IgD-negative memory B cell (primary cell): Measurements from ENCODE around the gene OLR1. TPM values are rescaled to one million over a fixed set of nuclear protein-coding genes. Genes with fewer than 3 reads are reported as not detected.

Experiments used
- H3K27ac Mint-ChIP-seq, 3 donors: one replicate each; pipeline ENCODE4 v1.8.0; 2020 to 2022; ENCODE audit warnings: mild to moderate bottlenecking in 3 of 3, mixed read lengths in 3 of 3, moderate library complexity in 1 of 3
- H3K27me3 Mint-ChIP-seq: one replicate; pipeline ENCODE4 v1.8.0; 2021; ENCODE audit warnings: mixed read lengths
- H3K36me3 Mint-ChIP-seq: one replicate; pipeline ENCODE4 v1.8.0; 2020; ENCODE audit warnings: mild to moderate bottlenecking, mixed read lengths
- H3K4me1 Mint-ChIP-seq, 3 donors: one replicate each; pipeline ENCODE4 v1.8.0; 2020 to 2022; ENCODE audit warnings: mixed read lengths in 3 of 3, mild to moderate bottlenecking in 1 of 3
- H3K4me3 Mint-ChIP-seq, 4 donors: one replicate each; pipeline ENCODE4 v1.8.0; 2020 to 2022; ENCODE audit warnings: mild to moderate bottlenecking in 4 of 4, mixed read lengths in 4 of 4, moderate library complexity in 3 of 4
- H3K9me3 Mint-ChIP-seq, 3 donors: one replicate each; pipeline ENCODE4 v1.8.0; 2020 to 2021; ENCODE audit warnings: mixed read lengths in 3 of 3, mild to moderate bottlenecking in 1 of 3
- polyA plus RNA-seq: library from polyadenylated mRNA; unstranded; fragments of 300-500 nt; fragmentation: Illumina TruSeq; gene quantifications from one replicate; pipeline ENCODE4 v1.2.3, GENCODE V29; 2021

Gene OLR1
- polyA plus RNA-seq, 1 donor from 2014 or later = not detected

DNA sequence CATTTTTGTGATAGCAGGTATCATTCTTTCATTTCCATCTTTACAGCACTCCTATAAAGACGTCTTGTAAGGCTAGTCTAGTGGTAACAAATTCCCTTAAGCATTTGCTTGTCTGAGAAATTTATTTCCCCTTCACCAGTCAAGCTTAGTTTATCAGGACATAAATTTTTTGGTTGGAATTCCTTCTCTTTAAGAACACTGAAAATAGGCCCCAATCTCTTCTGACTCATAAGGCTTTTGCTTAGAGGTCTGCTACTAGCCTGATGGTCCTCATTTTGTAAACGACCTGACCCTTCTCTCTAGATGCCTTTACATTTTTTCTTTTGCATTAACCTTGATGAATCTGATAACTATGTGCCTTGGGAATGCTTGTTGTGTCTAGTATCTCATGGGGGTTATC lies 20.3 kb downstream of the OLR1 start:
- peaks cover 5 to 20% (median 8%) of the 10 kb centered on the region in 3 donors for H3K4me1 Mint-ChIP-seq
- peaks cover 0 to 6% (median 2%) of the 10 kb centered on the region in 3 donors for H3K9me3 Mint-ChIP-seq
- H3K36me3 Mint-ChIP-seq = no peaks in the 10 kb centered on the region
- peaks cover 25% of the 10 kb centered on the region for H3K27me3 Mint-ChIP-seq
- no peak overlapping the region for H3K27ac Mint-ChIP-seq
- H3K4me3 Mint-ChIP-seq = no peak overlapping the region

GRCh38 chr12:10147714-10148403 lies 24.1 kb downstream of the OLR1 start:
- H3K36me3 Mint-ChIP-seq = peaks cover 2% of the 10 kb centered on the region
- peaks cover 0 to 6% (median 2%) of the 10 kb centered on the region in 3 donors for H3K9me3 Mint-ChIP-seq
- no peak overlapping the region for H3K4me3 Mint-ChIP-seq
- peaks cover 1 to 7% (median 2%) of the 10 kb centered on the region in 3 donors for H3K4me1 Mint-ChIP-seq
- H3K27ac Mint-ChIP-seq = peak overlapping the region in 2 of 3 donors; percentile 8 to 19
- H3K27me3 Mint-ChIP-seq = peaks cover 9% of the 10 kb centered on the region

GRCh38 chr12:10142976-10143589 lies 28.8 kb downstream of the OLR1 start:
- Mint-ChIP-seq H3K9me3 (peaks cover 0 to 6% (median under 1%) of the 10 kb centered on the region in 3 donors), H3K27ac (no peak overlapping the region), H3K36me3 (peaks cover 2% of the 10 kb centered on the region), H3K4me1 (peaks cover 0 to 3% (median under 1%) of the 10 kb centered on the region in 3 donors), H3K27me3 (peaks cover 3% of the 10 kb centered on the region), H3K4me3 (no peak overlapping the region)

DNA sequence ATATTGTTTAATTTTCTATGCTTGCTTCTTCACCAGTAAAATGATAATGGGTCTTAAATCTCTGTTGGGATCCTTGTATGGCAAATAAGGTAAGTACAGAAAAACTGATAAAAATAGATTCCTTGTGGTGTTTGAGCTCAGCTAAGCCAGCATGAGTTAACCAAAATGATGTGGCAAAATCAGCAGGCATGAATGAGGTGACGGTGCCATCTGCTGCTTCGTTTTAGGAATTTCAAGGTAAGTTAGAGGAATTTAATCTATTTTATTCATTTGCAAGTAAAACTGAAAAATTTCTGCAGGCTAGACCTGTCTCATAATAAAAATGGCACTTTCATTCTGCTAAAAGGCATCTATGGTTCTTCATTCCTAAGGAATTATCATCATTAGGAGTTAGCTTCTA lies 31.9 kb downstream of the OLR1 start:
- Mint-ChIP-seq H3K36me3 (peaks cover 2% of the 10 kb centered on the region), H3K4me1 (peaks cover 0 to 2% (median 0%) of the 10 kb centered on the region in 3 donors), H3K27me3 (peaks cover 4% of the 10 kb centered on the region), H3K27ac (no peak overlapping the region), H3K9me3 (peaks cover 0 to 2% (median 0%) of the 10 kb centered on the region in 3 donors), H3K4me3 (no peak overlapping the region)

DNA sequence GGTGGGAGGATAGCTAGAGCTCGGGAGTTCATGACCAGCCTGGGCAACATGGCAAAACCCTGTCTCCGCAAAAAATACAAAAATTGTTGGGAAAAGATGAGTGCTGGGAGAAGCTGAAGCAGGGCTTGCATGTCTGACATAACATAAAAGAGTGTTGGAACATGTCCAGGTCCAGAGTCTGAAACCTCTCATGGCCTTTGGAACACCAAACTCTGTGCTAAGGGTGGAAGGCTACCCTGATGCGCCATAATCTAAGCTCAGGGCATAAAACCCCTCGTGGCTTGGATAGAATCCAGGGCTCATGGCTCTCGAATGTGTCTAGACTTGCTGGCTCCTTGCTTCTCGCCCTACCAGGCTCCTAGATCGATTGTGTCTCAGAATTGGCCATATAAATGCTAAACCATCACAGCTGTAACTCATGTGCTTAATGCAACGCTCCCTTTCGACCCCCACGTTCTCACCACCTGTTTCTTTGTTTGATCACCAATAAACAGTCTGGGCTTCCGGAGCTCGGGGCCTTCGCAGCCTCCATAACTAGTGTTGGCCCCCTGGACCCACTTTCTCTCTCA lies 35.2 kb downstream of the OLR1 start:
- peaks cover 0 to 2% (median 0%) of the 10 kb centered on the region in 3 donors for H3K9me3 Mint-ChIP-seq
- peaks cover 12% of the 10 kb centered on the region for H3K27me3 Mint-ChIP-seq
- no peaks in the 10 kb centered on the region for H3K36me3 Mint-ChIP-seq
- H3K27ac Mint-ChIP-seq = no peak overlapping the region
- peaks cover 0 to 2% (median 0%) of the 10 kb centered on the region in 3 donors for H3K4me1 Mint-ChIP-seq
- no peak overlapping the region for H3K4me3 Mint-ChIP-seq

DNA sequence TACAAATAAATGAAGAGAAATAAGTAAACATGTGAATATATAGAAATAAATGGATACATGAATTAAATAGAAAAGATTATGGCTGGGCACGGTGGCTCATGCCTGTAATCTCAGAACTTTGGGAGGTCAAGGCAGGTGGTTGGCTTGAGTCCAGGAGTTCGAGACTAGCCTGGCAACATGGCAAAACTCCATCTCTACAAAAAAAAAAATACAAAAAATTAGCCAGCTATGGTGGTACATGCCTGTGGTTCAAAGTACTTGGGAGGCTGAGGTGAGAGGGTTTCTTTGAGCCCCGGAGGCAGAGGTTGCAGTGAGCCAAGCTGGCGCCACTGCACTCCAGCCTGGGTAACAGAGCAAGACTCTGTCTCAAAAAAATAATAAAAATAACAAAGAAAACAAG lies 36.8 kb downstream of the OLR1 start:
- Mint-ChIP-seq H3K27me3 (peaks cover 12% of the 10 kb centered on the region), H3K4me1 (peaks cover under 1 to 3% (median 3%) of the 10 kb centered on the region in 3 donors), H3K4me3 (no peak overlapping the region), H3K9me3 (peaks cover 0 to 2% (median 0%) of the 10 kb centered on the region in 3 donors), H3K36me3 (no peaks in the 10 kb centered on the region), H3K27ac (no peak overlapping the region)

- Mint-ChIP-seq H3K4me1 (peaks cover 5 to 16% (median 9%) of the 10 kb centered on the region in 3 donors), H3K27me3 (peaks cover 29% of the 10 kb centered on the region), H3K36me3 (no peaks in the 10 kb centered on the region), H3K27ac (no peak overlapping the region), H3K9me3 (peaks cover 0 to 2% (median 0%) of the 10 kb centered on the region in 3 donors), H3K4me3 (no peak overlapping the region)
These were observed 39.0 kb downstream of the OLR1 start for GRCh38 chr12:10132850-10133370.

GRCh38 chr12:10131111-10131690 lies 40.7 kb downstream of the OLR1 start:
- H3K36me3 Mint-ChIP-seq = peaks cover 1% of the 10 kb centered on the region
- H3K27me3 Mint-ChIP-seq = peaks cover 35% of the 10 kb centered on the region
- no peaks in the 10 kb centered on the region for H3K9me3 Mint-ChIP-seq
- H3K27ac Mint-ChIP-seq = no peak overlapping the region
- no peak overlapping the region for H3K4me3 Mint-ChIP-seq
- peaks cover 5 to 21% (median 9%) of the 10 kb centered on the region in 3 donors for H3K4me1 Mint-ChIP-seq

DNA sequence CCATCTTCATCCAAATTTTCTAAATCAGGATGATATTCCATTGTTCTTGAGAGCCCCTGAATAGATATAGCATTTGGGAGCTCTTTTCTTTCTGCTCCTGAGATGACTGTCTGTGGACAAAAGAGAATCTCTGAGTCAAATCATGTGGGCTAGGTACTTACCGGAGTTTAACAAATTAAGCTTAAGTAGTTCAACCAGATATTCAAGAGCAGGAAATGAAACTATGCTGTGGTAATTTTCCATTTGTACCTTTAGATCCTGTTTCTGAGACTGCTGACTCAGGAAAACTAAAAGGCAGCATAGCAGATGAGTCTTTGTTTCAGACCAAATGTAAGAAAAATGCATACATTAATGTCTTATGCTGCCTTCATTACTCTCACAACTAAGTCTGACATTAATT lies 41.9 kb downstream of the OLR1 start, which contains the start of gene CLEC7A:
Gene CLEC7A (minus strand): TSS at position 158 of the 400 bp plus-strand sequence. CDS start 117 bp downstream, at position 41.
- H3K9me3 Mint-ChIP-seq = no peaks in the 10 kb centered on the region
- peaks cover 1% of the 10 kb centered on the region for H3K36me3 Mint-ChIP-seq
- H3K27ac Mint-ChIP-seq = peak within 1 kb of the TSS in 1 of 3 donors; percentile 42
- peak within 1 kb of the TSS in 1 of 4 donors; percentile 59 for H3K4me3 Mint-ChIP-seq
- peaks cover 5 to 21% (median 9%) of the 10 kb centered on the region in 3 donors for H3K4me1 Mint-ChIP-seq
- peaks cover 34% of the 10 kb centered on the region for H3K27me3 Mint-ChIP-seq

- Mint-ChIP-seq H3K4me1 (peaks cover 5 to 21% (median 9%) of the 10 kb centered on the region in 3 donors), H3K27me3 (peaks cover 34% of the 10 kb centered on the region), H3K4me3 (no peak overlapping the region), H3K36me3 (peaks cover 1% of the 10 kb centered on the region), H3K9me3 (no peaks in the 10 kb centered on the region), H3K27ac (no peak overlapping the region)
These were observed 43.2 kb downstream of the OLR1 start for GRCh38 chr12:10128687-10129086.

- peaks cover 6 to 21% (median 10%) of the 10 kb centered on the region in 3 donors for H3K4me1 Mint-ChIP-seq
- H3K27me3 Mint-ChIP-seq = peaks cover 26% of the 10 kb centered on the region
- H3K36me3 Mint-ChIP-seq = peaks cover 1% of the 10 kb centered on the region
- H3K4me3 Mint-ChIP-seq = no peak overlapping the region
- no peaks in the 10 kb centered on the region for H3K9me3 Mint-ChIP-seq
- no peak overlapping the region for H3K27ac Mint-ChIP-seq
These were observed 45.5 kb downstream of the OLR1 start for GRCh38 chr12:10126413-10126812.

DNA sequence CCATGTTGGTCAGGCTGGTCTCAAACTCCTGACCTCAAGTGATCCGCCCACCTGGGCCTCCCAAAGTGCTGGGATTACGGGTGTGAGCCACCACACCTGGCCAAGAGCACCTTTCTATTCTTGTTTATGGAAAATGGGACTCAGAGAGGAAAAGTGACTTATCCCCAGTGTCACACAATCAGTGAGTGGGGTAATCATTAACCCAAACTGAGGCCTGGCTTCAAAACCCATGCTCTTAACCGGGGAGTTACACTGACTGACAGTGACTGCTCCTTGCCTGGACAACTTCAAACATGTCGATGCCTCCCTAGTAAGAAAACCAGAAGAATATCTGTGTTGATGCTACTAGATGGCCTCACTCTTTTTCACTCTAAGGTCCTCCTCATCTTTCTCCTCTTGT lies 49.2 kb downstream of the OLR1 start:
- Mint-ChIP-seq H3K4me3 (no peak overlapping the region), H3K27ac (no peak overlapping the region), H3K27me3 (peaks cover 10% of the 10 kb centered on the region), H3K36me3 (peaks cover 1% of the 10 kb centered on the region), H3K4me1 (peaks cover 3 to 4% (median 3%) of the 10 kb centered on the region in 3 donors), H3K9me3 (peaks cover 0 to 3% (median 0%) of the 10 kb centered on the region in 3 donors)

DNA sequence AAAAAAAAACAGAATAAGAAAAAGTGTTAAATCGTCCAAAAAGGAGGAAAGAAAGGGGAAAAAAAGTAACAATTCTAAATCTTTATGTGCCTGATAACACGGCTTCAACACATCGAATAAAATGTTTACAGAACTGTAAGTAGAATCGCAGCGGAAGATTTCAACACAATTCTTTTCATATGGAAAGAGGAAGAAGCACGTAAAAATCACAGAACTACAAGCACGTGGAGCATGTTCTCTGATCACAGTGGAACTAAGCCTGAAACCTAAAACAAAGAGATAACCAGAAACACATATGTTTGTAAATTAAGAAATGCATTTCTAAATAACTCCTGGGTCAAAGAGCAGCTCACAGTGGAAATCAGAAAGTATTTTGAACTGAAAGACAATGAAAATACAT lies 50.7 kb downstream of the OLR1 start:
- Mint-ChIP-seq H3K27ac (no peak overlapping the region), H3K9me3 (peaks cover 0 to 3% (median 0%) of the 10 kb centered on the region in 3 donors), H3K36me3 (no peaks in the 10 kb centered on the region)

DNA sequence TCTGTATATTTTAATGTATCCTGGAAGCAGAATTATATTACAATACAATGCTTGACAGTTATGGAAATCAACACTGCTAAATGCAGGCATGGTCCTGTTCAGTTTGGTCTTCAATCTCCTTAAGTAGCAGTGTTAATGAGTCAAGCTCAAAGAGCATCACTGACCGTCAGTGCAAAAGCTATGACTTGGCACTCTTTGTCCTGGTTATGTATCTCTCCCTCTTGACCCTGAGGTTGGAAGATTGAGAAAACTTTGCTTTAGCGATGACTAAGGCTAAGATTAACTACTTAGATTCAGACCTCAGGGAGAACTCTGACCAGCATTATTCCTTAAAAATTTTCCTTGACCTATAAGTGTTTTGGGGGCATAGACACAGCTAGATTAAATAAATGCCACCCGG lies 52.9 kb downstream of the OLR1 start:
- no peak overlapping the region for H3K4me3 Mint-ChIP-seq
- H3K36me3 Mint-ChIP-seq = no peaks in the 10 kb centered on the region
- peaks cover 0 to 3% (median 3%) of the 10 kb centered on the region in 3 donors for H3K4me1 Mint-ChIP-seq
- peaks cover 0 to 3% (median 0%) of the 10 kb centered on the region in 3 donors for H3K9me3 Mint-ChIP-seq
- no peak overlapping the region for H3K27ac Mint-ChIP-seq
- H3K27me3 Mint-ChIP-seq = peaks cover 2% of the 10 kb centered on the region

More for the DNA sequence above, 50.7 kb downstream of the OLR1 start:
- H3K27me3 Mint-ChIP-seq = peaks cover 6% of the 10 kb centered on the region
- H3K4me3 Mint-ChIP-seq = peak overlapping the region in 1 of 4 donors; percentile 43
- peaks cover 0 to 3% (median 3%) of the 10 kb centered on the region in 3 donors for H3K4me1 Mint-ChIP-seq
